SK-N-DZ (cell line): ENCODE measurements around the gene PHF12. TPM values are rescaled to one million over a fixed set of nuclear protein-coding genes. Genes with fewer than 3 reads are reported as not detected.
A peak's percentile ranks its signal among the peaks of the same experiment; 100 is the strongest.

Experiments used
- DNase-seq: peaks from one replicate; pipeline ENCODE4 v3.0.0-alpha.2; 2015; ENCODE audit warnings: low spot score
- polyA plus RNA-seq, 2 experiments: library from polyadenylated mRNA; depleted of rRNA; stranded (reverse); fragments of >200 nt; gene quantifications; 2 replicates each; pipeline ENCODE4 v1.2.3, GENCODE V29; 2014

The PHF12 gene
- 21.4 and 23.6 TPM in 2 replicates for polyA plus RNA-seq (2014; cell fraction: cytosol; rRNA removed)
- 42.2 and 65.7 TPM in 2 replicates for polyA plus RNA-seq (2014; cell fraction: nucleus; rRNA removed)

GRCh38 chr17:28951428-28951990 is at the start of gene PHF12:
Gene PHF12, minus strand, starts transcription at chr17:28951518. Its CDS starts 558 bp downstream, at chr17:28950960.
- peak; percentile 100 for DNase-seq

DNA sequence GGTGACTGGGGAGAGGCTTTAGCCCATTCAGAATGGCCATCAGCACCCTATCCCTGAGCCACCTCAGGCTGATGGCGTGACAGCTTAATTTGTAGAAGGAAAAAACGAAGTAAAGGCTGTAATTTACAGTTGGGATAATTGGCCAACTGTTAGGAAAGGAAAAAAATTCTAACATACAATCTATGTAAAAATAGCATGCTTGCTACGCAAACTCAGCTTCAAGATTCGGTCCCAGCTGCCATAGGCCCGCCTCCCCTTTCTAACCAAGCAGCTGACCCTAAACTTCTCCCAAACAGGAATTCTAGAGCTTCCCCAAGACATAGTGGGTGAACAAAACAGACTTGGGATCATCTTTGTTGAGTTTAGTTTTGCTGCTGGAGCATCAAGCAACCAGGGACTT is 49.7 kb upstream of the PHF12 start:
- DNase-seq: no peak

- DNase-seq: no peak
Measured at GRCh38 chr17:28999206-28999605, 47.9 kb upstream of the PHF12 start.

DNA sequence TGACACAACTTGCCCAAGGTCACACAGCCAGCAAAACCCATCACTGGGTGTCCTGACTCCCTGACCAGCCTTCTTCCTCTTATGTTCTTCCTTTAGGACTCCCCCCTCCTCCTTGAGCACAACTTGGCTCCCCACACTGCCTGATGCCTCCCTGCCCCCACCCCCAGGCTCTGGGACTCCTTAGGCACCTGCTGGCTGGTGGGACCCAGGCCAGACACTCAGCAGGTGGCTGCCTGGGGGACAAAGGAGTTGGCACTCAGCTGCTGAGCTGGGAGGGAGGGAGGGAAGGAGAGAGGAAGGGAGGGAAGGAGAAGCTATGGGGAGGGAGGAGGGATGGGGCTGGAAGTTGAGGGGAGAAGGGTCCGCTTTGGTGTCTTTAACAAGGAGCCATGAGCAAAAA is 46.5 kb upstream of the PHF12 start:
- no peak for DNase-seq

DNA sequence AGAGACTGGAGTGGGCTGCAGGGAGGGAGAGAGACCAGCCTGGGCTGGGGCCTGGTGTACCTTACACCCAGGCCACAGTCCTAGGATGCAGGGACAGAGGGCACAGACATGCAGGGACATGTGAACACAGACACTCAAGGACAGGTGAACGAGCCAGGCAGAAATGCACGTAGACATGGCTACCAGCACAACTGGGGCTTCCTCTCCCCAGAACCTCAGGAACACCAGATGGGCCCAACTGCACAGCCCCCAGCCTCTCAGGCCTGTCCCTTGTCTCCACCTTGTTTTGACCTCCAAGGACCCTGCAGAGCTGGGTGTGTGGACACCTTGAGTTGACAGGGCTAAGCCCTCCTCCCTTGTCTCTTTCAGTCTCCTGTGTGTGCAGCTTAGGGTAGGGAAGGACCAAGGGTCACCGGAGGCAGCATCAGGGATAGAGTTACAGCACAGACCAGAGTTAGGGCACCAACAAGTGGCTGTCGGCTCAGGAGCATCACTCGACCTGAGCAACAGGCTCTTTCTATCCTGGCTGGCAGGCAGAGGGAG is 45.3 kb upstream of the PHF12 start:
- DNase-seq: no peak

- no peak for DNase-seq
Measured at GRCh38 chr17:28993645-28994426, 42.5 kb upstream of the PHF12 start.

DNA sequence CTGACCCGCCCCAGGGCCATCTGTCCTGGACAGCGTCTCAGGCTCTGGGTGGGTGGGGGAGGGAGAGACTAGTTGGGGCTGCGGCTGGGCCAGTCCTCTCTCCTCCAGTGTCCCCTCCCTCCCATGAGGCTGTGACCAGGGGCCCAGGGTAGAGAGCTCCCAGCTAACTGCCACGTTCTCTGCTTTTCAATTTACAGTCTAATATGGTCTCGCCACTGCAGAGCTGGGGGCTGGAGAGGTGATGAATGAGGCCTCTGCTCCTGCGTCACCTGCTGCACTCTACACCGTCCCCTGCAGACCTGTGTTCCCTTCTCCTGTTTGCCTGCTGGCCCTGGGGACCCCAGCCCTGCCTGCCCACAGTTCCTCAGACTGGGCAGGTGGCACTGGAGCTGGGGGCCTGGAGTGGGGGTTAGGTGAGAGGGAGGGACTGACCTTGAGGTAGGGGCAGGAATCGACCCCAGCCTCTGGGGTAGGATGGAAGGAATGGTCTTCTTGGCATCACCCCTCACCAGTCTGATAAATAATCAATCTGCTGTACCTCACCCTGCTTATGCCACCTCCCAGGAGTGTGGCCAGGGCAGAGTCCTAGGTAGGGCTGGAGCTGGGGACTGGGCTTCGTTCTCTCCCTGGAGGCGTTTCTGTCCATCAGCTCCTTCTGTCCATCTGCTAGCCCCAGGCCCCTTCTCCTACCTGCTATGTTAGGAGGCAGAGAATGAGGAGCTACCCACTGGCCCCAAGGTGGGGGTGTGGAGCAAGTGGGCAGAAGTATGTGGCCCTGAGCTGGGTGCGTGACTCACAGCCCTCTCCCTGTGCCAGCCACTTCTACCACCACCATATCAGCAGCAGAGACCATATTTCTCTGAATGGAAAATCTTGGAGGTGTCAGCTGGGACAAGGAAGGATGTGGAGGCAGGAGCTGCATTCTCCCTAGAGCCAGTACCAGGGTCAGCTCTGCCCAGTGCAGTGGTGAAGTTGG is 41.6 kb upstream of the PHF12 start:
- no peak for DNase-seq

GRCh38 chr17:28992185-28992584 is 40.9 kb upstream of the PHF12 start:
- DNase-seq: no peak

DNA sequence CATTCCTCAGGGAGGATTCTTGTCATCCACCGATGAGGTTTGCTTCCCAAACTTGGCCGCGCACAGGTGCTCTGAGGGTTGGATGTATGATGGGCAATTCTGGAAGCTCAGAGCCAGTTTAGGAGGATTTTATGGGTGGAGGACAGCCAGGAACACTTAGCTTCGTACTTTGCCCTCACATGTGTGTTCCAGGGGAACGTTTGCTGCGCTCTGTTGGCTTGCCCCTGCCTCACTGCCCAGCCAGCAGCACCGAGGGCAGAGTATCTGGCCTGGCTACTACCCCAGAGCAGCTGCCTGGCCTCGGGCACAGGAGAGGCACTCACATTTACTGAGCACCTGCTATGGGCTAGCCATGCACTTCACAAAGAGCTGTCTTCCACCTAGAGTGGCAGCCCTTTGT is 40.5 kb upstream of the PHF12 start:
- no peak for DNase-seq

- DNase-seq: no peak
Measured at GRCh38 chr17:28989028-28989427, 37.7 kb upstream of the PHF12 start.

GRCh38 chr17:28988475-28988874 is 37.2 kb upstream of the PHF12 start:
- no peak for DNase-seq

DNA sequence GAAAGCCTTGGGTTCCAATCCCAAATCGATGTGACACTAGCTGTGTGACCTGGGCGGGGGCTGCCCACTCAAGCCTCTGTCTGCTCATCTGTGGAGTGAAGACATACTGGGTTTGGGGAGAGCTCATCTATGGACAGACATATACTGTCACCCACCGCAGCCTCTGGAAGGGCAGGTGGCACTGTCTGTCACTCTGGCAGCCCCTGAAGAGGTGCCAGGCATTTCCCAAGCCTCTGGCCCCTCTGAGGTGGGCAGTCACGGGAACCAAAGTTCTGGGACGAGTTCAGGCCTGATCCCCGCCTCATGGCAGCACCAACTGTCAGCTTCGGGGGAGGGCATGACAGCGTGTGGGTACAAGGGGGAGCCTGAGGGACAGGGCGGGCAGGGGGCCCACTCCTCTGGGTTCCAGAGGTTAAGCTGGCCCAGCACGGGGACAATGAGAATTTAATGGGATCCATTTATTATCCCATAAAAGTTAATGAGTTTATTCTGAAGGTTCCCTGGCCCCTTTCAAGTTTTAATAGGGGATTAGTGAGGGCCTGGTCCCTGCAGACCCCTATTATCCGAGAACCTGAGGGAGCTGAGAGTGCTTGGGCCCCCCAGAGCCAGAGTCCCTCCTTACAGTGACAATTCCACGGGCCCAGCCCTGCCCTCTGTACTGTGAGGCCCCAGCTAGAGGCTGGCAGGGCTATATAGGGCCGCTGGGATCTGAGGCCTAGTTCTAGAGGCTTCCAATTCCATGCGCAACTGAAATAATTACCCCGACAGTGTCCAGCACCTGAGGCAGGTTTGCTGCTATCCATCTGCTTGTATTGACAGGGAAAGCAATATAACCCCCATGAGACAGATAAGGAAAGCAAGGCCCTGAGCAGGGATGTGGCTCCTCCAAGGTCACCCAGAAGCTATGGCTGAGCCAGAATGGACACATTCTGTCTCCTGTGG is 35.7 kb upstream of the PHF12 start:
- no peak for DNase-seq

DNA sequence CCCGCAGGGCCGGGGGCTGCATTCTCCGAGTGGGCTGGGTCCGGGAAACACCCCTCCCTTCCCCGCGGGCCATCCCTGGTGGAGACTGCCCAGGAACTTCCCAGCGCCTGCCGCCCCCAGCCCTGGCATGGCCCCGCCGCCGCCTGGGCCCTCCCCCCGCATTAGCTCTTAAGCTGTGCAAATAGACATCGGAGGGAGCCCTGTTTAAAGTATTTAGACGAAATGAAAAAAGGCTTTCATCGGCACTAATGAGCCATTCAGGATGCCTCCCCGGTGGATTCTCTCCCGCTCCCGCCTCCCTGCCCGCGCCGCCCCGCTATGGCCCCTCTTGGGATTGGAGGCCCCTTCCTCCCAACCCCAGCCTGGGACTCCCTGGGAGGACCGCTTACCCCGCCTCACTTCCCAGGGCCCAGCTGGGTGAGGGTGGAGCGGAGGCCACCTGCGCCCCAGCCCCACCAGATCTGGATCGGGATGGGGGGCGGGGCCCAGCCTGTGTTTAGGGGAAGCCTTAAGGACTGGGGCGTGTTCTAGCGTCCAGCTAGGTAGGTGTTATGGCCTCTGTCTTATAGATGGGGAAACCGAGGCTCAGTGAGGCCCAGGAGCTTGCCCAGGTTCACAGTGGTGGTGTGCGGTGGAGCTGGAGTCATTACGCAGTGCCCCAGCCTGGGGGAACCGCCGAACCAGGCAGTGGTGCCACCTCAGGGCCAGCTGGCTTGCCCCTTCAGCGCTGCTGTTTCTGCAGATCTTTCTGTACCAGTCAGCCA is 34.8 kb upstream of the PHF12 start:
- DNase-seq: no peak

GRCh38 chr17:28983286-28984230 is 32.2 kb upstream of the PHF12 start:
- no peak for DNase-seq

DNA sequence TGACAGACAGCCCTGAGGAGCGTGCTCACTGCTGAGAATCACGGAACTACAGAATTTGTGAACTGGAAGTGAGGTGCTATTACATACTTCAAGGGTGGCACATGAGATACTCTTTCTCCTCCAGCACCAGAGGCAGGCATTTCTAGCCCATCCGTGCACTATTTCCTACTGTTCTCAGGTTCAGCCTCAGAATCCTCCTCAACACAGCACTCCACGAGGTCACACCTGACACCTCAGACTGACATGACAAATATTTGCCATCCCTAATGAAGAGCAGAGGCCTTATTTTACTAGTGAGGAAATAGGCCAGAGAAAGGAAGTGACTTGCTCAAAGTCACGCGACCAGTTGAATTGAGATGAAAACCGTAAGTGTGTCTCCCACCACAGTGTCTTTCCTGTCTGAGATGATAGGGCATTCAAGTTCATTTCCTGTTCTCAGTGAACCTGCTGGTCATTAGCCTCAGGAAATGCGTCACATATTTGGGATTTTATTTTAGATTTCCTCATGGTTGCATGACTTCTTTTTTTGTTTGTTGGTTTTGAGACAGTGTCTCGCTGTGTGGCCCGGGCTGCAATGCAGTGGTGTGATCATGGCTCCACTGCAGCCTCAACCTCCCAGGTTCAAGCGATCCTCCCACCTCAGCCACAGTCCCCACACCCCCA is 30.9 kb upstream of the PHF12 start:
- DNase-seq: no peak

- no peak for DNase-seq
Measured at GRCh38 chr17:28978356-28978964, 27.1 kb upstream of the PHF12 start.

GRCh38 chr17:28977659-28978355 is 26.5 kb upstream of the PHF12 start:
- DNase-seq: no peak
